HG02884 (cell line): ENCODE measurements around the gene HSPA9.

Experiments used
- ATAC-seq: cut with Tn5 transposase; IDR thresholded peaks from one replicate; pipeline ENCODE4 v1.9.1; 2021; ENCODE audit warnings: mild to moderate bottlenecking, moderate library complexity; ENCODE audit not compliant: unreplicated experiment

HSPA9 gene

GRCh38 chr5:138575194-138576015, at the start of gene HSPA9:
Gene HSPA9, minus strand, starts transcription at chr5:138575401. Its CDS starts 83 bp downstream, at chr5:138575318.
- peak; percentile 79 for ATAC-seq

- no peak for ATAC-seq
Observed at GRCh38 chr5:138623053-138623452, 47.9 kb upstream of the HSPA9 start.

DNA sequence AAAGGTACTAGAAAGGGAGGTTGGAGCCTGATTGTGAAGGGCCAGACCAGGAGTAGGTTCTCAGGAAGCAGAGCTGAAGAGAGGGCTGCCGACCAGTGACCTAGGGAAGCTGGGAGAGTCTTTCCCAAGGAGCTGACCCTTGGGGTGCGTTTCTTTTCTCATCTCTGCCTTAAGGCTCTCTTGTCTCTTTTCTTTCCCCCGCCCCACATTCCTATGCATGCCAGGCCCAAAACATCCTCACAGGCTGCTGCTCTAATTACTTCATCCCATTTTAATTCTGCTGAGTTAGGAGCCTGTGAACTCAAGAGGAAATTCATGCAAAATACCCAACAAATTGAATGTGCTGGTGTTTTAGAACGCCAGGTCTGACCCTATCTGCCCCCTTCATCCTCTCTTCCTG, 46.9 kb upstream of the HSPA9 start:
- ATAC-seq = no peak

DNA sequence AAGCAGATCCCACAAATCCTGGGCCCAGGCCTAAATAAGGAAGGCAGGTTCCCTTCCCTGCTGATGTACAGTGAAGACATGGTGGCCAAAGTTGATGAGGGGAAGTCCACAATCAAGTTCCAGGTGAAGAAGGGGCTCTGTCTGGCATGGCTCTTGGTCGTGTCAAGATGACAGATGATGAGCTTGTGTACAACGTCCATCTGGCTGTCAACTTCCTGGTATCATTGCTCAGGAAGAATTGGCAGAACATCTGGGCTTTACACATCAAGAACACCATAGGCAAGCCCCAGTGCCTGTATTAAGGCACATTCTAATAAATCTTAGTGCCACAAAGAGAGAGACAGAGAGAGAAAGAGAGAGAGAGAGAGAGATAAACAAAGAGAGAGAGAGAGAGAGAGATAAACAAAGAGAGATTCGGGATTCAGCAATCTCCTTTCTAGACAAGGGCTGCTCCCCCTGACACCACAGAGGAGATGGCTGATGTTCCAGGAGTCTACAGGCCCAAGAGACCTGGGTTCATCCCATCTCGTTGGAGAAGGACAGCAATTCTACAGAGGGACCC, 45.5 kb upstream of the HSPA9 start:
- no peak for ATAC-seq

GRCh38 chr5:138616508-138616907, 41.3 kb upstream of the HSPA9 start:
- ATAC-seq = no peak

DNA sequence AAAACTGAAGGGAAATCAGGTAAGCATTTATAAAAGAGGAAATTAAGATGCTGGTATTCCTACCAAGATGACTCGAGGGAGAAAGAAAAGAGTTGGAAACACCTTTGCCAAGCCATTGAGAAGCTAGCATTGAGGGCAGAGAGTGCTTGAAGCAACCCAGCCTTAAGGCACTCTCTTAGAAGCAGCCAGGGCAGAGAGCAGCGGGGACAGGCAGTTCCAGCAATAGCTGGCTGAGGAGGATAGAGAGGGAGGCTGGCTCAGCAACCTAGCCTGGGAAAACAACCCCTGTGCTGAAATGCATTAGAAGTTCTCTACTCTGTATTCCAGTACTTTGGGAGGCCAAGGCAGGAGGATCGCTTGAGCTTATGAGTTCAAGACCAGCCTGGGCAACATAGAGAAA, 40.3 kb upstream of the HSPA9 start:
- no peak for ATAC-seq

GRCh38 chr5:138611678-138612218, 36.5 kb upstream of the HSPA9 start:
- no peak for ATAC-seq

- ATAC-seq = no peak
Observed at GRCh38 chr5:138610918-138611677, 35.9 kb upstream of the HSPA9 start.

- ATAC-seq = no peak
Observed at GRCh38 chr5:138610415-138610917, 35.3 kb upstream of the HSPA9 start.

GRCh38 chr5:138606378-138607064, 31.3 kb upstream of the HSPA9 start:
- no peak for ATAC-seq

- no peak for ATAC-seq
Observed at GRCh38 chr5:138605254-138605972, 30.2 kb upstream of the HSPA9 start.

DNA sequence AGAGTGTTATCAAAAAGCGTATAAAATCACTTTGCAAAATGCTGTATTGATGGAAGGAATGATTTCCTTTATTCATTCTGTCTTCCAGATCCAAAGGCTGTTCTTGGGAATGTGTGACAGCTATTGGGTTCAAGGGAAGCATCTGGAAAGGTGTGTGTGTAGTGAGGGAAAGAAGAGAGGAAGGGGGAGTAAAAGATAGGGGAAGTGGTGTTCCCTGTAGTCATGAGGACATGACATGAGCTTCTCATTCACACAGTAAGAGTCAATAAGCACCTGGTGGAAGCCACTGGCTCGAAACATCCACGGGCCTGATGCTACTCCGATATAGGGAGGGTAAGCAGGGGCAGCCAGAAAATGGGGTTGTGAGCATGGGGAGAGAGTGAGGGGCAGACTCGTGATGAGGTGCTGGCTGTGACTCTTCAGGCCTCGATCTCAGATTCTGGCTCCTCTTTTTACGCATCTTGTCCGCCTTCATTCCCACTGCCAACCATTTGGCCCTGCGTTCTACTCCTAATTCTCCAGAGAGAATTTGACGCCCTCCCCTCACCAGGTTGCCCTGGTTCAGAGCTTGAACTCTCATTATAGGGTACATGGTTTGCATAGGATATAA, 29.1 kb upstream of the HSPA9 start:
- ATAC-seq = no peak

DNA sequence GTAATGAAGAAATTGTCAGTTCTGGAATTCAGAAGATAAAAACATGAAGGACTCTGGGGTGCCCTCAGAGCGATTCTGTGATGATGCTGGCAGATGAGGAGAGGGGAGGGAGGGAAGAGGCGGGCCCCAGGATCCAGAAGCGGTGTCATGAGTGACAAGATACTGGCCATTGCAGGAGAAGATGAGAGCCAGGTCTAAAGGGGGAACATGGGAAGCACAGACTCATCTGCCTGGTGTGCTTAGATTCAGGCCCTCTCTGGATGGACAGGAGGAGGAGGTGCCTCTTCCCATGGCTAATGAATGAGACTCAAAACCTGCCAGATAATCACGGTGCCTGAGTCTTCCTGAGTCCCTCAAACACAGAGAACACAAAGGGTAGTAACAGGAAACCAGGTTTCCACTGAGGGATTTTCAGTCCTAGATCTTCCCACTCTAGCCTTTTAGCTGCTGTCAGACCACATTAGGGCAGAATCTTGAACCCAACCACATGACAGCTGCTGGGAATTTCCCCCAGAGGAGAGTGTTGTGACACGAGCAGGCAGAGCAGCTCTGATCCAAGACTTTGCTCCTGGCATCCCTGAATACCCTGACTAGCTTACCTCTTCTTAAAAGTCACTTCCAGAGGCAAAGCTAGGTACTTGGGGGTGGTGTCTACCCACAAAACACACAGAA, 28.2 kb upstream of the HSPA9 start:
- no peak for ATAC-seq

DNA sequence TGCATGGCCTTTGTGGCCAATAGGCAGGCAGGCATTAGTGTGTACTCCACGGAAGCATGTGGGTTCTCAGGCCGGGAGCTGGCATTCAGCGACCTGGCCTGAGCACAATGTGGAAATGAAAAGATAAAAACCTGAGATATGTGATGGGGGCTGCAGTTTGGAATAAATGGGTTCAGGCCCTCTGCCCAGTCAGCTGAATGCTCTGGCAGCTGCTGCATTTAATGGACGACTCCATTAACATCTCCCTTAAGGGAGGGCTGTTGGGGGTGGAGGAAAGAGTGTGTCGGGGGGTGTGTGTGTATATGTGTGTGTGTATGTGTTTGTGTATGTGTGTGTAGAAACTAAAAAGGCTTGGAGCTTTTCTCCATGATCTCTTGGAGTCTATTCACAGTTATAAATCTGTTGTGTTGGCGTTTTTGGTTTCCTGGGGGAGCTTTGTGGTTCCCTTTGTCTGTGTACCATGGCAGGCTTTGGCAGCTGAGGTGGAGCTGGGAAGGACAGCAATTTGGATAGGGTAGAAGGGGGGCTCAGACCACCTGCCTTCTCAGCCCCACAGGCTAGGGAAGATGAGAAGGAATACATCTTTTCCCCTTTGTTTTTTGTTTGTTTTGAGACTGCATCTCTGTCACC, 27.3 kb upstream of the HSPA9 start:
- no peak for ATAC-seq

DNA sequence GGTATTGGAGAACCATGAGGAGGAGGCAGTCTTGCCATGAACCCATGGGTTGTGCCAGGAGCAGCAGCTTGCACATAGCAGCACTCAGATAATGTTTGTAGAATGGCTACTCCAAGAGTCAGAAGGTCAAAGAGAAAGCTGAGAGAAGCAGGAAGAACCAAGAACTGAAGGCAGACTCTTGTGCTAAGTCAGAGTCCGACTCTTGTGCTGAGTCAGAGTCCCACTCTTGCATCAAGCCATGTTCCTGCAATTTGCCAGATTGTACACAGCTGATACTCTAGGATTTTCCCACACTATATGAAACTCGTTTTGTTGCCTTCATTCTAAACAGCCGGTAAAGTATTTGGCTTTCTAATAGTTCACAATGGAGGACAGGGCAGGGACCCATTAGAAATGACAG, 26.2 kb upstream of the HSPA9 start:
- ATAC-seq = no peak

DNA sequence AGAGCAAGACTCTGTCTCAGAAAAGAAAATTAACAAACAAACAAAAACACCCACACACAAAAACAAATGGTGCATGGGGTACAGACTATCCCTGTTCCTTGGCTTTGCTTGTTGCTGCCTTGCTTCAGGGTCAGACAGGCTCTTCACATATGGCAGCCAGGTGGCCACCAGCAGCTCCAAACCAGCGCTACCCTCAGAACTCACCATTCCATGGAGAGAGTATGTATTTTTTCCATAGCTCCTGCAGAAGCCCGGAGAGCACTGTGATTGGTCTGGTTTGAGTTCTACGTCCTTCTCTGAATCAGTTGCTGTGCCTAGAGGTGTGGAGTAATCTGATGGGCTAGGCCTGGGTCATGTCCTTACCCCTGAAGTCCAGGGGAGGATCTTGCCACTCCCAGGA, 25.2 kb upstream of the HSPA9 start:
- no peak for ATAC-seq

GRCh38 chr5:138597661-138598400, 22.6 kb upstream of the HSPA9 start:
- ATAC-seq = no peak
